Kidney epithelial cell (primary cell): ENCODE data around the gene ADCY2. TPM values are rescaled to one million over a fixed set of nuclear protein-coding genes. Genes with fewer than 3 reads are reported as not detected.

Experiments used
- DNase-seq: peaks from one replicate; pipeline ENCODE4 v3.0.0-alpha.2; 2010; ENCODE audit warnings: low read depth
- H3K27me3 ChIP-seq: 2 replicates; pipeline ENCODE4 v1.6.0; 2011; ENCODE audit warnings: low read length; ENCODE audit not compliant: control insufficient read depth, insufficient read depth
- H3K36me3 ChIP-seq: 2 replicates; pipeline ENCODE4 v1.5.1; 2011; ENCODE audit warnings: low read length; ENCODE audit not compliant: control insufficient read depth, insufficient read depth
- H3K4me3 ChIP-seq: 2 replicates; pipeline ENCODE4 v1.5.1; 2011; ENCODE audit warnings: low read depth, mild to moderate bottlenecking, control low read depth, low read length
- CTCF ChIP-seq: IDR thresholded peaks from 2 replicates; pipeline ENCODE4 v1.5.1; 2011; ENCODE audit warnings: mild to moderate bottlenecking, moderate library complexity, low read length, control low read depth, inconsistent platforms; ENCODE audit not compliant: insufficient read depth, poor library complexity, severe bottlenecking
- total RNA-seq: library from RNA; depleted of rRNA; stranded (reverse); fragments of >200 nt; gene quantifications from 2 replicates; pipeline ENCODE4 v1.2.3, GENCODE V29; 2015

Gene ADCY2
- total RNA-seq, 1 donor from 2014 or later: 0.25 TPM

- Histone ChIP-seq H3K4me3 (no peak overlapping the region), H3K27me3 (peaks cover 29% of the 10 kb centered on the region), H3K36me3 (no peaks in the 10 kb centered on the region)
- TF ChIP-seq CTCF: peak; percentile 63
- DNase-seq: no peak
Observed at GRCh38 chr5:7391814-7392692, 3.9 kb upstream of the ADCY2 start.

- no peak for DNase-seq
- peaks cover 33% of the 10 kb centered on the region for H3K27me3 ChIP-seq
- no peak overlapping the region for H3K4me3 ChIP-seq
- TF ChIP-seq CTCF: no peak
- no peaks in the 10 kb centered on the region for H3K36me3 ChIP-seq
Observed at GRCh38 chr5:7392693-7393024, 3.3 kb upstream of the ADCY2 start.

- no peak overlapping the region for H3K4me3 ChIP-seq
- DNase-seq: no peak
- H3K27me3 ChIP-seq: peaks cover 38% of the 10 kb centered on the region
- no peaks in the 10 kb centered on the region for H3K36me3 ChIP-seq
- TF ChIP-seq CTCF: no peak
Observed at GRCh38 chr5:7393921-7394799, 1.8 kb upstream of the ADCY2 start.

GRCh38 chr5:7394889-7395431 is 978 bp upstream of the ADCY2 start:
- Histone ChIP-seq H3K36me3 (no peaks in the 10 kb centered on the region), H3K27me3 (peaks cover 38% of the 10 kb centered on the region), H3K4me3 (no peak overlapping the region)
- DNase-seq: no peak
- TF ChIP-seq CTCF: no peak

GRCh38 chr5:7395432-7395946 is 449 bp upstream of the ADCY2 start:
- H3K27me3 ChIP-seq: peaks cover 38% of the 10 kb centered on the region
- no peaks in the 10 kb centered on the region for H3K36me3 ChIP-seq
- no peak for DNase-seq
- no peak overlapping the region for H3K4me3 ChIP-seq
- TF ChIP-seq CTCF: no peak
